Endodermal cell (in vitro differentiated cells): ENCODE results near the gene NDUFS6. TPM values are rescaled to one million over a fixed set of nuclear protein-coding genes. Genes with fewer than 3 reads are reported as not detected.

Source experiments
- DNase-seq: peaks from one replicate; pipeline ENCODE4 v3.0.0-alpha.2; 2017
- H3K27ac ChIP-seq: 2 replicates; pipeline ENCODE4 v1.5.1; 2013; ENCODE audit warnings: mild to moderate bottlenecking, low read depth, low read length, moderate library complexity
- H3K27me3 ChIP-seq: 2 replicates; pipeline ENCODE4 v1.6.1; 2013; ENCODE audit warnings: mild to moderate bottlenecking, low read length, moderate library complexity; ENCODE audit not compliant: insufficient read depth, control insufficient read depth, poor library complexity, severe bottlenecking
- H3K36me3 ChIP-seq: 2 replicates; pipeline ENCODE4 v1.7.0; 2013; ENCODE audit warnings: mild to moderate bottlenecking, low read length, moderate library complexity; ENCODE audit not compliant: control insufficient read depth, insufficient read depth
- H3K4me1 ChIP-seq: one replicate; pipeline ENCODE4 v1.7.0; 2013; ENCODE audit warnings: low read length; ENCODE audit not compliant: control insufficient read depth, insufficient read depth
- H3K4me3 ChIP-seq: 2 replicates; pipeline ENCODE4 v1.5.1; 2013; ENCODE audit warnings: mild to moderate bottlenecking, low read length, moderate library complexity
- H3K9ac ChIP-seq: 2 replicates; pipeline ENCODE4 v1.6.1; 2013; ENCODE audit warnings: mild to moderate bottlenecking, low read length, moderate library complexity; ENCODE audit not compliant: poor library complexity, severe bottlenecking; ENCODE audit errors: extremely low read depth
- H3K9me3 ChIP-seq: 2 replicates; pipeline ENCODE4 v1.6.1; 2013; ENCODE audit warnings: mild to moderate bottlenecking, low read length, moderate library complexity; ENCODE audit not compliant: control insufficient read depth
- H3K27ac Mint-ChIP-seq: 2 replicates; pipeline ENCODE4 v1.8.0; 2020; ENCODE audit warnings: mixed read lengths
- H3K27me3 Mint-ChIP-seq: 2 replicates; pipeline ENCODE4 v1.8.0; 2021; ENCODE audit warnings: mild to moderate bottlenecking, mixed read lengths; ENCODE audit not compliant: insufficient read depth
- H3K36me3 Mint-ChIP-seq: 2 replicates; pipeline ENCODE4 v1.8.0; 2020; ENCODE audit warnings: low read depth, mixed read lengths
- H3K4me1 Mint-ChIP-seq: 2 replicates; pipeline ENCODE4 v1.8.0; 2020; ENCODE audit warnings: mixed read lengths
- H3K4me3 Mint-ChIP-seq: 2 replicates; pipeline ENCODE4 v1.8.0; 2020; ENCODE audit warnings: mild to moderate bottlenecking, moderate library complexity, mixed read lengths
- H3K9me3 Mint-ChIP-seq: 2 replicates; pipeline ENCODE4 v1.8.0; 2020; ENCODE audit warnings: mild to moderate bottlenecking, mixed read lengths
- WGBS, 2 experiments: methylation state at CpG; one replicate each; pipeline versions ENCODE4 v1.1.5 to v1.1.7; 2013; ENCODE audit warnings: missing lambda C conversion rate in 2 of 2, mixed read lengths in 1 of 2; ENCODE audit not compliant: insufficient coverage in 1 of 2, insufficient read length in 1 of 2; 5-methylcytosine and 5-hydroxymethylcytosine counted together
- total RNA-seq, 2 donors: library from RNA; stranded (reverse); fragmentation: NEBNext Ultra II Directional in 1 of 2; extraction: Animal tissue kit (Norgen Biotek cat#: 25700) in 1 of 2; gene quantifications; 2 replicates in 1 of 2; 3 replicates in 1 of 2; pipeline ENCODE4 v1.2.1, GENCODE V29; 2021
- TF ChIP-seq, protein P1 (sequence below): fragments of 200-600 bp; sonication (generic); conservative IDR thresholded peaks from 2 replicates; pipeline ENCODE4 v1.5.0; 2021; ENCODE audit warnings: antibody characterized with exemption, mild to moderate bottlenecking

Gene NDUFS6
- total RNA-seq, 2 donors from 2014 or later: 47.9 to 65.2 TPM

DNA sequence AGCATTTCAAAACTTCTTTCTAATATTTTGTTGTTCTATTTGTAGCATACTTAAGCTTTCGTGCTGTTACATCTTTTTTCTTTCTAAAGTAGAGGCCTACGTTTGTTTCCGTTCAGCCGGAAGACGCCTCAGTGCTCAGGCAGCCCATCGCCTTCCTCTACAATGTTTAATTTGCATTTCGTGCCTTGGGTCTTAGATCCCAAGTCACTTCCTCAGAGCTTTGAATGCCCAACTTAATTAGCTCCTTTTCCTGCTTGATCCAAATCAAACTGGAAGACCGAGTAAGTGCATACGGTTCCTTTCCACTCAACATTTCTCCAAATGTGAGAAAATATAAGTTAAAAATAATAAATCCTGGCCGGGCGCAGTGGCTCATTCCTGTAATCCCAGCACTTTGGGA is 44.7 kb upstream of the NDUFS6 start:
- no peak overlapping the region for H3K9ac ChIP-seq
- Mint-ChIP-seq H3K4me1 (no peaks in the 10 kb centered on the region), H3K9me3 (peaks cover 18% of the 10 kb centered on the region), H3K36me3 (no peaks in the 10 kb centered on the region), H3K27me3 (no peaks in the 10 kb centered on the region), H3K27ac (no peak overlapping the region), H3K4me3 (no peak overlapping the region)
- DNase-seq: peak; percentile 15
- WGBS, 2 experiments: 79 to 88% methylated on average over 11 of the region's 11 CpGs
- H3K27ac ChIP-seq: no peak overlapping the region
- TF ChIP-seq, protein P1, sequence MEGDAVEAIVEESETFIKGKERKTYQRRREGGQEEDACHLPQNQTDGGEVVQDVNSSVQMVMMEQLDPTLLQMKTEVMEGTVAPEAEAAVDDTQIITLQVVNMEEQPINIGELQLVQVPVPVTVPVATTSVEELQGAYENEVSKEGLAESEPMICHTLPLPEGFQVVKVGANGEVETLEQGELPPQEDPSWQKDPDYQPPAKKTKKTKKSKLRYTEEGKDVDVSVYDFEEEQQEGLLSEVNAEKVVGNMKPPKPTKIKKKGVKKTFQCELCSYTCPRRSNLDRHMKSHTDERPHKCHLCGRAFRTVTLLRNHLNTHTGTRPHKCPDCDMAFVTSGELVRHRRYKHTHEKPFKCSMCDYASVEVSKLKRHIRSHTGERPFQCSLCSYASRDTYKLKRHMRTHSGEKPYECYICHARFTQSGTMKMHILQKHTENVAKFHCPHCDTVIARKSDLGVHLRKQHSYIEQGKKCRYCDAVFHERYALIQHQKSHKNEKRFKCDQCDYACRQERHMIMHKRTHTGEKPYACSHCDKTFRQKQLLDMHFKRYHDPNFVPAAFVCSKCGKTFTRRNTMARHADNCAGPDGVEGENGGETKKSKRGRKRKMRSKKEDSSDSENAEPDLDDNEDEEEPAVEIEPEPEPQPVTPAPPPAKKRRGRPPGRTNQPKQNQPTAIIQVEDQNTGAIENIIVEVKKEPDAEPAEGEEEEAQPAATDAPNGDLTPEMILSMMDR: no peak
- no peaks in the 10 kb centered on the region for H3K36me3 ChIP-seq
- H3K9me3 ChIP-seq: no peaks in the 10 kb centered on the region
- no peak overlapping the region for H3K4me3 ChIP-seq
- H3K27me3 ChIP-seq: no peaks in the 10 kb centered on the region
- no peaks in the 10 kb centered on the region for H3K4me1 ChIP-seq

DNA sequence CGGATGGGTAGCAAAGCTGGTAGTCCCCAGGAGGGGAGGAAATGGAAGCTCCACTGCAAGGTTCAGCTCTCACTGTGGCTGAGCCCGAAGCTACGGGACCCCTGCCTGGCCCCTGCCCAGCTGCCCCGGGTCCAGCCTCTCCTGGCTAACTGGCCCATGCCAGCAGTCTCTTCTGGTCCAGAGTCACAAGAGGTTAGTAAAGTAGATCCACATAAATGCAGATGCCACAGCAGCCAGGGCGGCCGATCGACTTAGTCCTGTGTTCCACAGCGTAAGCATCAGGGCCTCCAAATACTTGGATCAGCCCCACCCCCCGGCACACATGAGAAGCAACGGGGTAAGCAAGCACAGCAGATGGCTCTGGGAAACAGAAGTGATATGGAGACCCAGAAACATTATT is 43.7 kb upstream of the NDUFS6 start:
- Histone ChIP-seq H3K27me3 (no peaks in the 10 kb centered on the region), H3K4me3 (no peak overlapping the region), H3K27ac (no peak overlapping the region), H3K9me3 (no peaks in the 10 kb centered on the region), H3K4me1 (no peaks in the 10 kb centered on the region), H3K36me3 (no peaks in the 10 kb centered on the region), H3K9ac (no peak overlapping the region)
- DNase-seq: peak; percentile 14
- Mint-ChIP-seq H3K9me3 (peaks cover 18% of the 10 kb centered on the region), H3K27me3 (no peaks in the 10 kb centered on the region), H3K4me3 (no peak overlapping the region), H3K4me1 (no peaks in the 10 kb centered on the region), H3K27ac (no peak overlapping the region), H3K36me3 (no peaks in the 10 kb centered on the region)
- TF ChIP-seq, protein P1: no peak
- WGBS, 2 experiments: 87 to 99% methylated on average over 7 to 10 of the region's 10 CpGs

GRCh38 chr5:1758574-1758973 is 42.6 kb upstream of the NDUFS6 start:
- H3K9me3 ChIP-seq: no peaks in the 10 kb centered on the region
- H3K4me1 Mint-ChIP-seq: no peaks in the 10 kb centered on the region
- no peak overlapping the region for H3K27ac Mint-ChIP-seq
- no peaks in the 10 kb centered on the region for H3K4me1 ChIP-seq
- no peaks in the 10 kb centered on the region for H3K27me3 ChIP-seq
- 63 to 100% methylated on average over 2 to 3 of the region's 3 CpGs for WGBS, 2 experiments
- H3K4me3 ChIP-seq: no peak overlapping the region
- no peak overlapping the region for H3K9ac ChIP-seq
- no peaks in the 10 kb centered on the region for H3K36me3 ChIP-seq
- TF ChIP-seq, protein P1: no peak
- no peak overlapping the region for H3K4me3 Mint-ChIP-seq
- DNase-seq: no peak
- no peak overlapping the region for H3K27ac ChIP-seq
- H3K36me3 Mint-ChIP-seq: no peaks in the 10 kb centered on the region
- H3K27me3 Mint-ChIP-seq: no peaks in the 10 kb centered on the region
- peaks cover 18% of the 10 kb centered on the region for H3K9me3 Mint-ChIP-seq
